NCI-H2227 treated with DMSO at 0.1 percent for 48 hours (cell line): ENCODE data around the gene RPS2.

Experiments used
- DNase-seq: peaks from one replicate; lab custom pipeline; 2025; lab: John Stamatoyannopoulos, UW

Gene RPS2

GRCh38 chr16:1998852-1999801 lies 34.5 kb upstream of the RPS2 start:
- no peak for DNase-seq

- no peak for DNase-seq
These were observed 33.8 kb upstream of the RPS2 start for GRCh38 chr16:1998360-1998835.

- no peak for DNase-seq
These were observed 33.1 kb upstream of the RPS2 start for GRCh38 chr16:1997494-1998359.

GRCh38 chr16:1993731-1994131 lies 29.1 kb upstream of the RPS2 start:
- DNase-seq = no peak

- no peak for DNase-seq
These were observed 28.2 kb upstream of the RPS2 start for GRCh38 chr16:1992704-1993317.

GRCh38 chr16:1991948-1992703 lies 27.5 kb upstream of the RPS2 start:
- DNase-seq = no peak

- no peak for DNase-seq
These were observed 26.9 kb upstream of the RPS2 start for GRCh38 chr16:1991588-1991947.

- no peak for DNase-seq
These were observed 26.5 kb upstream of the RPS2 start for GRCh38 chr16:1991135-1991551.

- DNase-seq = no peak
These were observed 25.9 kb upstream of the RPS2 start for GRCh38 chr16:1990351-1991134.

GRCh38 chr16:1990101-1990350 lies 25.4 kb upstream of the RPS2 start:
- DNase-seq = no peak

- no peak for DNase-seq
These were observed 24.8 kb upstream of the RPS2 start, which contains the start of gene SYNGR3 for GRCh38 chr16:1989209-1990100. SYNGR3 (plus strand) TSS chr16:1989970; CDS start chr16:1990103, 133 bp downstream.

- DNase-seq = no peak
These were observed 22.6 kb upstream of the RPS2 start for GRCh38 chr16:1987198-1987597.

- no peak for DNase-seq
These were observed 21.0 kb upstream of the RPS2 start for GRCh38 chr16:1985466-1986150.

- no peak for DNase-seq
These were observed 20.0 kb upstream of the RPS2 start for GRCh38 chr16:1984347-1985225.

GRCh38 chr16:1983544-1984346 lies 19.1 kb upstream of the RPS2 start, which contains the start of gene GFER:
GFER (plus strand) TSS chr16:1984193; CDS start chr16:1984219, 26 bp downstream.
- DNase-seq = peak; percentile 86

- DNase-seq = no peak
These were observed 18.4 kb upstream of the RPS2 start for GRCh38 chr16:1982991-1983543.

- no peak for DNase-seq
These were observed 17.4 kb upstream of the RPS2 start for GRCh38 chr16:1982013-1982433.
